H1 (cell line): Measurements from ENCODE around the gene PTGDR2. TPM values are rescaled to one million over a fixed set of nuclear protein-coding genes. Genes with fewer than 3 reads are reported as not detected.

Source experiments
- CTCF ChIA-PET: fragments of 300-600 bp; sonication (Branson Sonifier 250); formaldehyde crosslinking; loops from one replicate; lab custom pipeline; 2021; ENCODE audit not compliant: partially characterized antibody; lab: Charles Lee
- POLR2A ChIA-PET: fragments of 300-600 bp; sonication (Branson Sonifier 250); formaldehyde crosslinking; loops from one replicate; lab custom pipeline; 2021; ENCODE audit warnings: inconsistent platforms; ENCODE audit not compliant: partially characterized antibody; lab: Charles Lee
- DNase-seq, 2 experiments: peaks; one replicate each; pipeline versions ENCODE4 v3.0.0 to v3.0.0-alpha.2; 2010 to 2022; ENCODE audit warnings: low spot score in 2 of 2, low read depth in 1 of 2, mixed read lengths in 1 of 2
- FAIRE-seq: peaks from 2 replicates; lab custom pipeline; 2011; peaks lifted over from hg19 to GRCh38; lab: Jason Lieb, UNC
- H2AFZ ChIP-seq: 2 replicates; pipeline ENCODE4 v1.8.1; 2012; ENCODE audit warnings: low read length, inconsistent platforms
- H2AK5ac ChIP-seq: 2 replicates; pipeline ENCODE4 v1.6.1; 2013; ENCODE audit warnings: low read depth, low read length
- H2BK120ac ChIP-seq: replicated peaks from 2 replicates; pipeline ENCODE3; 2013; ENCODE audit warnings: low read depth, low read length, inconsistent platforms
- H2BK12ac ChIP-seq: 2 replicates; pipeline ENCODE4 v1.6.1; 2013; ENCODE audit warnings: low read depth, low read length
- H2BK15ac ChIP-seq: 2 replicates; pipeline ENCODE4 v1.6.1; 2013; ENCODE audit warnings: low read length
- H2BK20ac ChIP-seq: 2 replicates; pipeline ENCODE4 v1.6.1; 2013; ENCODE audit warnings: low read length
- H2BK5ac ChIP-seq: 2 replicates; pipeline ENCODE4 v1.6.1; 2013; ENCODE audit warnings: low read depth, low read length
- H3K14ac ChIP-seq: 2 replicates; pipeline ENCODE4 v1.6.1; 2013; ENCODE audit warnings: inconsistent platforms; ENCODE audit not compliant: insufficient read length
- H3K18ac ChIP-seq: 2 replicates; pipeline ENCODE4 v1.6.1; 2013; ENCODE audit warnings: low read length; ENCODE audit errors: extremely low read depth
- H3K23ac ChIP-seq: 2 replicates; pipeline ENCODE4 v1.6.1; 2013; ENCODE audit warnings: inconsistent platforms; ENCODE audit not compliant: insufficient read length
- H3K23me2 ChIP-seq: 2 replicates; pipeline ENCODE4 v1.6.1; 2013; ENCODE audit warnings: low read depth, low read length
- H3K27ac ChIP-seq: 2 replicates; pipeline ENCODE4 v1.6.1; 2011; ENCODE audit warnings: low read depth, low read length, inconsistent platforms
- H3K27me3 ChIP-seq, 4 experiments: replicated peaks in 1 of 4; 1 replicate in 1 of 4; 2 replicates in 3 of 4; pipeline versions ENCODE4 v1.6.1 to v1.8.1; 2011 to 2013; ENCODE audit warnings: low read length in 3 of 4, mild to moderate bottlenecking in 3 of 4, inconsistent platforms in 2 of 4, mixed read lengths in 2 of 4, moderate library complexity in 1 of 4; ENCODE audit not compliant: control insufficient read depth in 3 of 4, insufficient read depth in 3 of 4; ENCODE audit errors: extremely low read depth in 1 of 4
- H3K36me3 ChIP-seq, 4 experiments: 2 replicates each; pipeline versions ENCODE4 v1.6.1 to v1.8.1; 2011 to 2013; ENCODE audit warnings: mild to moderate bottlenecking in 4 of 4, low read length in 3 of 4, moderate library complexity in 2 of 4, control low read depth in 1 of 4, inconsistent platforms in 1 of 4; ENCODE audit not compliant: insufficient read depth in 4 of 4, control insufficient read depth in 2 of 4
- H3K4ac ChIP-seq: replicated peaks from 2 replicates; pipeline ENCODE3; 2013; ENCODE audit warnings: low read length, low read depth, mixed read lengths, inconsistent platforms; ENCODE audit not compliant: insufficient read length
- H3K4me1 ChIP-seq, 4 experiments: replicated peaks in 1 of 4; 1 replicate in 1 of 4; 2 replicates in 3 of 4; pipeline versions ENCODE4 v1.6.1 to v1.8.1; 2011 to 2013; ENCODE audit warnings: low read length in 3 of 4, inconsistent platforms in 2 of 4, mixed read lengths in 1 of 4; ENCODE audit not compliant: insufficient read depth in 4 of 4, control insufficient read depth in 3 of 4
- H3K4me2 ChIP-seq, 2 experiments: 2 replicates each; pipeline versions ENCODE4 v1.6.1 to v1.8.1; 2011 to 2013; ENCODE audit warnings: low read depth in 2 of 2, low read length in 2 of 2, control low read depth in 1 of 2, inconsistent platforms in 1 of 2, mild to moderate bottlenecking in 1 of 2; ENCODE audit not compliant: insufficient read depth in 1 of 2
- H3K4me3 ChIP-seq, 4 experiments: fragments of 200-600, 300-600 bp in 1 of 4; sonication (generic), shearing (Covaris generic), sonication (Bioruptor Twin) in 1 of 4; 2 replicates each; pipeline versions ENCODE4 v1.5.1 to v1.8.1; 2011 to 2016; ENCODE audit warnings: low read length in 4 of 4, low read depth in 3 of 4, control low read depth in 2 of 4, inconsistent platforms in 2 of 4, mild to moderate bottlenecking in 2 of 4, mixed read lengths in 1 of 4, moderate library complexity in 1 of 4; ENCODE audit not compliant: insufficient read depth in 2 of 4; ENCODE audit errors: extremely low read depth in 1 of 4
- H3K56ac ChIP-seq: replicated peaks from 2 replicates; pipeline ENCODE3; 2013; ENCODE audit warnings: low read depth, mild to moderate bottlenecking, mixed read lengths, low read length, inconsistent platforms; ENCODE audit not compliant: insufficient read length
- H3K79me1 ChIP-seq: 2 replicates; pipeline ENCODE4 v1.6.1; 2013; ENCODE audit warnings: low read depth, low read length, control low read depth
- H3K79me2 ChIP-seq, 2 experiments: 2 replicates each; pipeline versions ENCODE4 v1.6.1 to v1.8.1; 2012 to 2013; ENCODE audit warnings: low read length in 2 of 2, mild to moderate bottlenecking in 2 of 2, inconsistent platforms in 1 of 2; ENCODE audit not compliant: insufficient read depth in 2 of 2, control insufficient read depth in 1 of 2
- H3K9ac ChIP-seq, 4 experiments: replicated peaks in 1 of 4; 1 replicate in 1 of 4; 2 replicates in 3 of 4; pipeline versions ENCODE4 v1.6.1 to v1.8.1; 2011 to 2013; ENCODE audit warnings: low read depth in 3 of 4, low read length in 3 of 4, control low read depth in 2 of 4, mild to moderate bottlenecking in 2 of 4, moderate library complexity in 2 of 4, inconsistent platforms in 1 of 4; ENCODE audit errors: extremely low read depth in 1 of 4
- H3K9me3 ChIP-seq, 2 experiments: 2 replicates each; pipeline versions ENCODE4 v1.6.1 to v1.8.1; 2012 to 2013; ENCODE audit warnings: mild to moderate bottlenecking in 2 of 2, moderate library complexity in 2 of 2, control low read depth in 1 of 2, inconsistent platforms in 1 of 2, low read depth in 1 of 2, low read length in 1 of 2, mixed read lengths in 1 of 2; ENCODE audit not compliant: insufficient read depth in 2 of 2
- H4K20me1 ChIP-seq, 2 experiments: replicated peaks in 1 of 2; 2 replicates each; pipeline versions ENCODE3 to v1.8.1; 2011 to 2013; ENCODE audit warnings: inconsistent platforms in 2 of 2, low read length in 2 of 2, mild to moderate bottlenecking in 1 of 2; ENCODE audit not compliant: insufficient read depth in 2 of 2, control insufficient read depth in 1 of 2
- H4K5ac ChIP-seq: 2 replicates; pipeline ENCODE4 v1.6.1; 2013; ENCODE audit warnings: low read length, low read depth, mixed read lengths, inconsistent platforms; ENCODE audit not compliant: insufficient read length
- H4K8ac ChIP-seq: 2 replicates; pipeline ENCODE4 v1.8.0; 2013; ENCODE audit warnings: mild to moderate bottlenecking, moderate library complexity, low read length, inconsistent platforms; ENCODE audit not compliant: insufficient read depth; ENCODE audit errors: extremely low read depth
- H4K91ac ChIP-seq: replicated peaks from 2 replicates; pipeline ENCODE3; 2013; ENCODE audit warnings: low read length, mixed read lengths, inconsistent platforms; ENCODE audit not compliant: insufficient read length
- CTCF ChIP-seq, 3 experiments: IDR thresholded peaks; 1 replicate in 2 of 3; 2 replicates in 1 of 3; pipeline versions ENCODE4 v1.5.1 to v1.6.1; 2011; ENCODE audit warnings: low read length in 3 of 3, mild to moderate bottlenecking in 3 of 3, inconsistent platforms in 2 of 3, low read depth in 1 of 3, moderate library complexity in 1 of 3; ENCODE audit not compliant: insufficient read depth in 1 of 3; ENCODE audit errors: control extremely low read depth in 1 of 3
- RNF2 ChIP-seq: fragments of 200-900, 300-1000 bp; sonication (generic); IDR thresholded peaks from 2 replicates; pipeline ENCODE4 v1.7.1; 2016; ENCODE audit warnings: borderline replicate concordance, low read depth, mild to moderate bottlenecking, antibody characterized with exemption, low read length; ENCODE audit not compliant: poor library complexity, severe bottlenecking; ENCODE audit errors: missing control alignments
- whole genome bisulfite sequencing, 2 experiments: shearing (Covaris generic) in 1 of 2; methylation state at CpG; one replicate each; pipeline versions ENCODE4 v1.1.6 to v1.1.7; 2013 to 2015; ENCODE audit warnings: low lambda C conversion rate in 2 of 2, mixed read lengths in 2 of 2, inconsistent platforms in 1 of 2, low coverage in 1 of 2, missing lambda C conversion rate in 1 of 2; ENCODE audit not compliant: insufficient replicate concordance in 2 of 2, insufficient coverage in 1 of 2, insufficient read length in 1 of 2; ENCODE audit errors: extremely low coverage in 1 of 2, missing lambda C conversion rate in 1 of 2; 5-methylcytosine and 5-hydroxymethylcytosine counted together
- polyA plus RNA-seq, 7 experiments: library from polyadenylated mRNA; depleted of rRNA in 3 of 7; stranded (reverse) in 5 of 7; unstranded in 2 of 7; fragments of >200 nt in 5 of 7; fragments of 200-250 nt in 2 of 7; gene quantifications; 1 replicate in 5 of 7; 2 replicates in 1 of 7; 4 replicates in 1 of 7; pipeline versions ENCODE4 v1.2.1 to v1.2.3, GENCODE V29; 2011 to 2013; ENCODE audit warnings: missing spikeins in 2 of 7, mixed read lengths in 2 of 7
- total RNA-seq: library from RNA; stranded (reverse); fragmentation: NEBNext Ultra II Directional; extraction: Animal tissue kit (Norgen Biotek cat#: 25700); gene quantifications from 2 replicates; pipeline ENCODE4 v1.2.1, GENCODE V29; 2021

PTGDR2 gene
- total and polyA plus RNA-seq, 2 of the 8 experiments (the other 6 are each of a cell fraction or from before 2014, with no cell fraction given), result 0.20 TPM; not detected in 1

- H2BK15ac ChIP-seq, result no peak overlapping the region
- H3K79me1 ChIP-seq, result no peaks in the 10 kb centered on the region
- no peaks in the 10 kb centered on the region for H3K4me1 ChIP-seq
- FAIRE-seq, result no peak
- ChIA-PET CTCF (interaction anchor here (1.5 to 3.5 kb wide), 3 partner anchors 30 to 87 kb away, joined by 4 to 11 read pairs (median 10); no protein-coding TSS in a partner anchor), POLR2A (no interaction called here)
- no peak overlapping the region for H4K8ac ChIP-seq
- no peak overlapping the region for H3K9ac ChIP-seq
- H3K23ac ChIP-seq, result no peak overlapping the region
- H3K4me2 ChIP-seq, result no peak overlapping the region
- H3K56ac ChIP-seq, result no peak overlapping the region
- H2BK5ac ChIP-seq, result no peak overlapping the region
- H2BK120ac ChIP-seq, result no peak overlapping the region
- no peaks in the 10 kb centered on the region for H3K23me2 ChIP-seq
- H3K27me3 ChIP-seq, result peaks cover 0 to 3% (median 0%) of the 10 kb centered on the region in 4 experiments; a peak in 1 of 7 replicates
- H3K36me3 ChIP-seq, result no peaks in the 10 kb centered on the region
- no peak overlapping the region for H3K4ac ChIP-seq
- H3K14ac ChIP-seq, result no peak overlapping the region
- no peak overlapping the region for H3K4me3 ChIP-seq
- H2AFZ ChIP-seq, result no peak overlapping the region
- no peak overlapping the region for H2BK12ac ChIP-seq
- 94% methylated on average over 10 of the region's 10 CpGs; no CpG with 5 or more reads in 1 of the 2 experiments for WGBS, 2 experiments
- H3K27ac ChIP-seq, result no peak overlapping the region
- peak in 1 of 3 experiments; percentile 3; a peak in 1 of 4 replicates for TF ChIP-seq CTCF (IDR thresholded peaks at IDR 0.05; ENCODE audit: control extremely low read depth in 1 of 3, insufficient read depth in 1 of 3, low read depth in 1 of 3, low read length in 3 of 3)
- TF ChIP-seq RNF2, result no peak
- TF ChIP-seq, all 59 proteins: peak for 1
- H2BK20ac ChIP-seq, result no peak overlapping the region
- no peak overlapping the region for H2AK5ac ChIP-seq
- H3K9me3 ChIP-seq, result no peaks in the 10 kb centered on the region
- no peak overlapping the region for H4K5ac ChIP-seq
- no peaks in the 10 kb centered on the region for H3K79me2 ChIP-seq
- DNase-seq, result no peak
- no peaks in the 10 kb centered on the region for H4K20me1 ChIP-seq
- no peak overlapping the region for H3K18ac ChIP-seq
- H4K91ac ChIP-seq, result no peak overlapping the region
Measured at GRCh38 chr11:60801194-60801593, 54.6 kb downstream of the PTGDR2 start.
